ENCODE results near the gene KIAA1958.

DNA sequence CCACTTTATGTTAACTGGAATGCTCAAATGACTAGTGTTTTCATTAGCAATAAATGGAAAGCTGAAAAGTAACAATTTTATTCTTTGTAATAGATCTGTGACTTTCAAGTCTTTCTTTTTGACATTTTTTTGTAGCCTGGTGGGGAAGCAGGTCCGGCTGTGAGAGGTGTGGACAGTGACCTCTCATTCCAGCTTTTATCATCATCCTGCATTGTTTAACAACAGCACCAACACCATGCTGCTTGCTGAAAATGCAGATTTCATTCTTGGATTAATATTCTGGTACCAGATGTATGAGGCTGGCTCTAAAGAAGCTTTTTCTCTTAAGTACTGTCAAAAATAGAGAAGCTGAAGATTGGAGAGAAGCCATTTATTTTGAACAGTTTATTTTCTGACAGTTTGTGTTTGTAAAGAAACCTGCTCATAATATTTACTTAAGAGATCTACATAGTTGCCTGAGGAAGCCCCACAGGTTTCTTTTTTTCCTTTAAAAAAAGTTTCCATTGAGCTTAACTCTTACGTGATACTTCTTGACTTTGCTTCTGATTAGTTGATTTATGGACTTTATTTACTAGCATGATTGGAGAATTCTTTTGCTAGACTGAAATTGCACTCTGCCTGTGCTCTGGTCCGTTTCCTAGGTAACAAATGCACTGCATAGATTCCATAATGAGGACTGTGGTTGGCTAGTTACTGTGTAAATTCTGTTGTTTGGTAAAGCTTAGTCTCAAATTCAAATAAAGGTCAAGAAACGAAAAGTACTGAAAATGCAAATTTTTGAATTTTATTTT is 3.4 kb downstream of the KIAA1958 start:
- TF ChIP-seq, protein P1, sequence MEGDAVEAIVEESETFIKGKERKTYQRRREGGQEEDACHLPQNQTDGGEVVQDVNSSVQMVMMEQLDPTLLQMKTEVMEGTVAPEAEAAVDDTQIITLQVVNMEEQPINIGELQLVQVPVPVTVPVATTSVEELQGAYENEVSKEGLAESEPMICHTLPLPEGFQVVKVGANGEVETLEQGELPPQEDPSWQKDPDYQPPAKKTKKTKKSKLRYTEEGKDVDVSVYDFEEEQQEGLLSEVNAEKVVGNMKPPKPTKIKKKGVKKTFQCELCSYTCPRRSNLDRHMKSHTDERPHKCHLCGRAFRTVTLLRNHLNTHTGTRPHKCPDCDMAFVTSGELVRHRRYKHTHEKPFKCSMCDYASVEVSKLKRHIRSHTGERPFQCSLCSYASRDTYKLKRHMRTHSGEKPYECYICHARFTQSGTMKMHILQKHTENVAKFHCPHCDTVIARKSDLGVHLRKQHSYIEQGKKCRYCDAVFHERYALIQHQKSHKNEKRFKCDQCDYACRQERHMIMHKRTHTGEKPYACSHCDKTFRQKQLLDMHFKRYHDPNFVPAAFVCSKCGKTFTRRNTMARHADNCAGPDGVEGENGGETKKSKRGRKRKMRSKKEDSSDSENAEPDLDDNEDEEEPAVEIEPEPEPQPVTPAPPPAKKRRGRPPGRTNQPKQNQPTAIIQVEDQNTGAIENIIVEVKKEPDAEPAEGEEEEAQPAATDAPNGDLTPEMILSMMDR (IDR thresholded peaks at IDR 0.05 in 8 of 11, conservative IDR thresholded peaks at IDR 0.05 in 3 of 11) = no peak
- no peak for TF ChIP-seq POLR2A (IDR thresholded peaks at IDR 0.05)
- no peak for TF ChIP-seq POLR2AphosphoS5 (IDR thresholded peaks at IDR 0.05)
